ENCODE data around the gene PCAT7. TPM values are rescaled to one million over a fixed set of nuclear protein-coding genes. Genes with fewer than 3 reads are reported as not detected.

The PCAT7 gene
- total RNA-seq, 1 experiment from 2014 or later, result 4.0 TPM

DNA sequence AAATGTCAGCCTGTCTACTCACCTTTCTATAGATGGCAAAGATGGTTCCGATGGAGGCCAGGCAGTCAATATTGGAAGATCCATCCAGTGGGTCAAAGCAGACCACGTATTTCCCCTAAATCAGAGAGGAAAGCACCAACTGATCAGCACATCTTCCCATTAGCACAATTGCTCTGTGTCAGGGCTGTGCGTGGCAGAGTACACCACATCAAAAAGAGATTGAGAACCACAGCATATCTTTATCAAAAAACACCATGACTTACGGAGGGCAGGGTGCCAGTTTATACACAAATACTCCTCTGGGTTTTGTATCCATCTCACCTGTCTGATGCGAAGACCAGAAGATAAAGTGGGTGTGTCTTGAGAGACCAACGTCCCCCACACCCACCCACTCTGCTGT lies 29.7 kb downstream of the PCAT7 start:
- no peaks in the 10 kb centered on the region for H3K9me3 ChIP-seq (ENCODE audit: control insufficient read depth, low read depth, low read length)
- no peaks in the 10 kb centered on the region for H3K79me2 ChIP-seq (ENCODE audit: insufficient read depth, low read length)
- no peaks in the 10 kb centered on the region for H3K4me1 ChIP-seq (ENCODE audit: insufficient read depth, low read length)
- Mint-ChIP-seq H3K9me3 (peaks cover 3 to 4% of the 10 kb centered on the region in 2 experiments; a peak in 3 of 5 replicates), H3K4me1 (peaks cover 4 to 6% of the 10 kb centered on the region in 2 experiments; a peak in 2 of 4 replicates), H3K27ac (no peak overlapping the region), H3K4me3 (no peak overlapping the region), H3K36me3 (ENCODE audit: insufficient read depth in 1 of 3, low read depth in 3 of 3) (no peaks in the 10 kb centered on the region), H3K27me3 (ENCODE audit: low read depth) (peaks cover 12% of the 10 kb centered on the region)
- H3K14ac ChIP-seq (ENCODE audit: insufficient read depth, low read length), result no peak overlapping the region
- no peak overlapping the region for H3K23ac ChIP-seq (ENCODE audit: insufficient read length, low read depth, low read length)
- no peak overlapping the region for H3K27ac ChIP-seq (ENCODE audit: insufficient read length, low read depth, low read length)
- no peak overlapping the region for H2BK12ac ChIP-seq (ENCODE audit: insufficient read length, low read depth, low read length)
- no peak overlapping the region for H2BK15ac ChIP-seq (ENCODE audit: low read depth, low read length)
- no peak overlapping the region for H3K9ac ChIP-seq (ENCODE audit: extremely low read depth, insufficient read length, low read length)
- TF ChIP-seq CTCF (conservative IDR thresholded peaks at IDR 0.05), result no peak
- H2AK5ac ChIP-seq (ENCODE audit: insufficient read length, low read length), result no peak overlapping the region
- H2AFZ ChIP-seq (ENCODE audit: low read length), result no peak overlapping the region
- no peak for DNase-seq
- no peak overlapping the region for H3K4me2 ChIP-seq (ENCODE audit: insufficient read depth, insufficient read length, low read length)
- no peak overlapping the region for H2BK20ac ChIP-seq (ENCODE audit: low read depth, low read length, poor library complexity, severe bottlenecking)
- H3K23me2 ChIP-seq (ENCODE audit: insufficient read length, low read depth, low read length, poor library complexity, severe bottlenecking), result no peaks in the 10 kb centered on the region
- H3K4ac ChIP-seq (ENCODE audit: low read depth, low read length), result no peak overlapping the region
- no peak overlapping the region for H4K5ac ChIP-seq (ENCODE audit: insufficient read length, low read depth, low read length)
- H3T11ph ChIP-seq (ENCODE audit: low read length), result no peak overlapping the region
- no peak overlapping the region for H3K18ac ChIP-seq (ENCODE audit: insufficient read length, low read depth, low read length)
- H2BK5ac ChIP-seq (ENCODE audit: insufficient read length, low read length), result no peak overlapping the region
- no peaks in the 10 kb centered on the region for H3K27me3 ChIP-seq (ENCODE audit: insufficient read depth, low read length)
- no CpG with 5 or more reads among the region's 6 CpGs for WGBS (ENCODE audit: extremely low coverage, insufficient read length, low lambda C conversion rate)
- no peaks in the 10 kb centered on the region for H3K79me1 ChIP-seq (ENCODE audit: insufficient read depth, low read depth, low read length, poor library complexity, severe bottlenecking)
- no peak overlapping the region for H2BK120ac ChIP-seq (ENCODE audit: low read depth, low read length, poor library complexity, severe bottlenecking)
- no peak overlapping the region for H4K8ac ChIP-seq (replicated peaks; ENCODE audit: insufficient read length, low read depth, low read length)
- H4K91ac ChIP-seq (ENCODE audit: insufficient read length, low read depth, low read length), result no peak overlapping the region
- H4K20me1 ChIP-seq (ENCODE audit: control insufficient read depth, insufficient read depth, insufficient read length), result no peaks in the 10 kb centered on the region
- H3K56ac ChIP-seq (ENCODE audit: insufficient read length, low read depth, low read length), result no peak overlapping the region
